ENCODE results near the gene LTBP1.
A peak's percentile ranks its signal among the peaks of the same experiment; 100 is the strongest.

The LTBP1 gene

DNA sequence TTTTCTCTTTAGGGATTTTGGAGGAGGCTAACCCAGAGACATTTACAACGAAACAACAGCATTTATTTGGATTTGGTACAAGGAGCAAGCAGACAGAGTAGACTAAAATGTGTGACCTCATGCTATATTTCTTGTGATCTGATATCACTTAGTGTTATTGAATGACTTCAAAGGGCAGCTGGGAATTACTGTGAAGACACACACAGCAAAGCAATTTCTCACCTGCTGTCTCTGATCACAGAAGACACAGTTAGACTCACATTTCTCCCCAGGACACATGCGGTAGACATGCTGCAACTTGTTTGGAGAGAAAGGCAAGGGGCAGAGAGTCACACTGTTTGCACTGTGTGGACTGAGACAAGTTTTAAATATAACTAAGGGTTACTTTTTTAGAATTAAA lies 67.5 kb downstream of the LTBP1 start:
- no peak overlapping the region for H3K4me2 ChIP-seq (ENCODE audit: low read length, poor library complexity, severe bottlenecking)
- H3K9me3 ChIP-seq (ENCODE audit: control insufficient read depth, low read length) = no peaks in the 10 kb centered on the region
- no peak overlapping the region for H3K27ac ChIP-seq (ENCODE audit: low read length, poor library complexity, severe bottlenecking)
- no peaks in the 10 kb centered on the region for H3K4me1 ChIP-seq (ENCODE audit: control insufficient read depth, insufficient read depth, low read depth, low read length)
- no peak overlapping the region for H4K91ac ChIP-seq (ENCODE audit: low read length)
- H4K8ac ChIP-seq (ENCODE audit: low read length) = no peak overlapping the region
- no peak overlapping the region for H3K14ac ChIP-seq (ENCODE audit: low read length in 2 of 2)
- WGBS = 57% methylated on average over 1 of the region's 2 CpGs
- H3K36me3 ChIP-seq (ENCODE audit: control insufficient read depth in 1 of 2, insufficient read depth in 2 of 2, low read depth in 1 of 2, low read length in 2 of 2) = no peaks in the 10 kb centered on the region
- no peak overlapping the region for H3K9ac ChIP-seq (ENCODE audit: low read length)
- no peak overlapping the region for H2BK15ac ChIP-seq (ENCODE audit: low read depth, poor library complexity, severe bottlenecking)
- H3K27me3 ChIP-seq (ENCODE audit: control insufficient read depth in 1 of 2, insufficient read depth in 1 of 2, low read length in 2 of 2) = no peaks in the 10 kb centered on the region
- peaks cover 2% of the 10 kb centered on the region for H3K79me1 ChIP-seq (replicated peaks; ENCODE audit: low read length, poor library complexity, severe bottlenecking)
- H3K18ac ChIP-seq (ENCODE audit: low read depth in 1 of 2, low read length in 2 of 2) = no peak overlapping the region
- no peak overlapping the region for H2AFZ ChIP-seq (ENCODE audit: low read depth, low read length)
- no peak overlapping the region for H2BK12ac ChIP-seq (ENCODE audit: low read length in 2 of 2)
- no peak overlapping the region for H2BK120ac ChIP-seq (ENCODE audit: low read depth, low read length)
- H3K23ac ChIP-seq (ENCODE audit: low read length in 2 of 2) = no peak overlapping the region
- H2BK5ac ChIP-seq (ENCODE audit: low read depth, low read length, poor library complexity, severe bottlenecking) = no peak overlapping the region
- no peak overlapping the region for H3K4ac ChIP-seq (ENCODE audit: low read depth in 1 of 2, low read length in 2 of 2)
- no peak overlapping the region for H2AK5ac ChIP-seq (ENCODE audit: low read length, severe bottlenecking)
- H3K4me3 ChIP-seq (ENCODE audit: insufficient read depth in 1 of 2, low read depth in 1 of 2, low read length in 2 of 2) = no peak overlapping the region
- peak; percentile 25 for DNase-seq

DNA sequence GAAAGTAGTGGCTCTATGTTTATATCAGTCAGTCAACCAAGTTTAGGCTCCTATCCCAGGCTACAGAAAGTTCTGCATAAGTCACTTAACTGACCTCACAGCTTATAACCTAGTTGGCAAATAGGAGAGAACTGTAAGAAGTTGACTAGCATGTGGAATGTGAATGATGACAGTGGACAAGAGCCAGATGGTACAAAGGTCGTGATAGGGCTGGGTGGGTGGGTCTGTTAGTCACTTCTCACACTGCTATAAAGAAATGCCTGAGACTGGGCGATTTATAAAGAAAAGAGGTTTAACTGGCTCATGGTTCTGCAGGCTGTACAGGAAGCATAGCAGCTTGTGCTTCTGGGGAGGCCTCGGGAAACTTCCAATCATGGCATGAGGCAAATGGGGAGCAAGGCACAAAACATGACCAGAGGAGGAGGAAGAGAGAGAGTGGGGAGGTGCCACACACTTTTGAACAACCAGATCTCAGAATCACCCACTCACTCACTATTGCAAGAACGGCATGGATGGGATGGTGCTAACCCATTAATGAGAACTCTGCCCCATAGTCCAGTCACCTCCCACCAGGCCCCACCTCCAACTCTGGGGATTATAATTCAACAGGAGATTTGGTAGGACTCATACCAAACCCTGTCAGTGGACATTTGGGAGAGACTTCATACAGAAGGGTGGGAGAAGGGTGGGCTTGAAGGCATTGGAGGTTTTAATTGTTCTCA lies 68.8 kb downstream of the LTBP1 start:
- Histone ChIP-seq H2BK5ac (ENCODE audit: low read depth, low read length, poor library complexity, severe bottlenecking) (no peak overlapping the region), H3K4me1 (ENCODE audit: control insufficient read depth, insufficient read depth, low read depth, low read length) (no peaks in the 10 kb centered on the region), H4K8ac (ENCODE audit: low read length) (peak overlapping the region; percentile 76), H3K4me2 (ENCODE audit: low read length, poor library complexity, severe bottlenecking) (no peak overlapping the region), H2AFZ (ENCODE audit: low read depth, low read length) (no peak overlapping the region), H2AK5ac (ENCODE audit: low read length, severe bottlenecking) (no peak overlapping the region), H3K18ac (ENCODE audit: low read depth in 1 of 2, low read length in 2 of 2) (peak overlapping the region; percentile 40 to 86), H3K79me1 (replicated peaks; ENCODE audit: low read length, poor library complexity, severe bottlenecking) (no peaks in the 10 kb centered on the region), H4K91ac (ENCODE audit: low read length) (no peak overlapping the region), H3K36me3 (ENCODE audit: control insufficient read depth in 1 of 2, insufficient read depth in 2 of 2, low read depth in 1 of 2, low read length in 2 of 2) (no peaks in the 10 kb centered on the region), H3K4ac (ENCODE audit: low read depth in 1 of 2, low read length in 2 of 2) (peak overlapping the region in 1 of 2 experiments; percentile 47), H3K14ac (ENCODE audit: low read length in 2 of 2) (no peak overlapping the region), H2BK12ac (ENCODE audit: low read length in 2 of 2) (peak overlapping the region in 1 of 2 experiments; percentile 37), H3K9ac (ENCODE audit: low read length) (no peak overlapping the region), H3K9me3 (ENCODE audit: control insufficient read depth, low read length) (no peaks in the 10 kb centered on the region), H3K4me3 (ENCODE audit: insufficient read depth in 1 of 2, low read depth in 1 of 2, low read length in 2 of 2) (no peak overlapping the region), H2BK120ac (ENCODE audit: low read depth, low read length) (peak overlapping the region; percentile 71), H3K23ac (ENCODE audit: low read length in 2 of 2) (peak overlapping the region in 1 of 2 experiments; percentile 34), H3K27me3 (ENCODE audit: control insufficient read depth in 1 of 2, insufficient read depth in 1 of 2, low read length in 2 of 2) (no peaks in the 10 kb centered on the region), H2BK15ac (ENCODE audit: low read depth, poor library complexity, severe bottlenecking) (no peak overlapping the region), H3K27ac (ENCODE audit: low read length, poor library complexity, severe bottlenecking) (no peak overlapping the region)
- 20% methylated on average over 3 of the region's 4 CpGs for WGBS
- peak; percentile 90 for DNase-seq

DNA sequence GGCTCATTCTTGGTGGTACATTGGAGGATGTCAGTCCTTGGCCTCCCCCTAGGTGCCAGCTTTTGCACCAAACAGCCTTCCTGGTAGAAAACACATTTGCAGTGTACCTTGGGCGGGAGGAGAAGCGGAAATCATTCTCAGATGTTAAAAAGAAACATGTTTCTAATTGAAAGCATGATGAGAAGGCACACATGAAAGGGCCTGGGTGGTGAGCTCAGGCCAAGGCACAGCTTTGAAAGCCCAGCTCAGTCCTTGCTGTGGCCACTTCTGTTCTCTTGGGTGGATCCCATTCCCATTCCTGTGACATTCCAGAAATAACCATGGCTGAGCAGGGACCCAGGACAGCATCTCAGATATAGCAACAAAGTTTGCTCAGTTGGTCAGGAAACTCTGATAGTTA lies 71.5 kb downstream of the LTBP1 start:
- Histone ChIP-seq H3K23ac (ENCODE audit: low read length in 2 of 2) (no peak overlapping the region), H3K4me2 (ENCODE audit: low read length, poor library complexity, severe bottlenecking) (no peak overlapping the region), H3K27ac (ENCODE audit: low read length, poor library complexity, severe bottlenecking) (no peak overlapping the region), H3K9ac (ENCODE audit: low read length) (no peak overlapping the region), H2AFZ (ENCODE audit: low read depth, low read length) (no peak overlapping the region), H3K4me1 (ENCODE audit: control insufficient read depth, insufficient read depth, low read depth, low read length) (no peaks in the 10 kb centered on the region), H3K27me3 (ENCODE audit: control insufficient read depth in 1 of 2, insufficient read depth in 1 of 2, low read length in 2 of 2) (no peaks in the 10 kb centered on the region), H3K14ac (ENCODE audit: low read length in 2 of 2) (no peak overlapping the region), H2BK12ac (ENCODE audit: low read length in 2 of 2) (peak overlapping the region in 1 of 2 experiments; percentile 71), H2AK5ac (ENCODE audit: low read length, severe bottlenecking) (no peak overlapping the region), H4K8ac (ENCODE audit: low read length) (peak overlapping the region; percentile 56), H2BK15ac (ENCODE audit: low read depth, poor library complexity, severe bottlenecking) (peak overlapping the region; percentile 45), H3K79me1 (replicated peaks; ENCODE audit: low read length, poor library complexity, severe bottlenecking) (no peaks in the 10 kb centered on the region), H2BK5ac (ENCODE audit: low read depth, low read length, poor library complexity, severe bottlenecking) (no peak overlapping the region), H4K91ac (ENCODE audit: low read length) (peak overlapping the region; percentile 86), H3K18ac (ENCODE audit: low read depth in 1 of 2, low read length in 2 of 2) (peak overlapping the region; percentile 37 to 94), H3K4me3 (ENCODE audit: insufficient read depth in 1 of 2, low read depth in 1 of 2, low read length in 2 of 2) (no peak overlapping the region), H3K9me3 (ENCODE audit: control insufficient read depth, low read length) (no peaks in the 10 kb centered on the region), H3K4ac (ENCODE audit: low read depth in 1 of 2, low read length in 2 of 2) (no peak overlapping the region), H2BK120ac (ENCODE audit: low read depth, low read length) (peak overlapping the region; percentile 27), H3K36me3 (ENCODE audit: control insufficient read depth in 1 of 2, insufficient read depth in 2 of 2, low read depth in 1 of 2, low read length in 2 of 2) (no peaks in the 10 kb centered on the region)
- 100% methylated on average over 2 of the region's 2 CpGs for WGBS
- peak; percentile 7 for DNase-seq

DNA sequence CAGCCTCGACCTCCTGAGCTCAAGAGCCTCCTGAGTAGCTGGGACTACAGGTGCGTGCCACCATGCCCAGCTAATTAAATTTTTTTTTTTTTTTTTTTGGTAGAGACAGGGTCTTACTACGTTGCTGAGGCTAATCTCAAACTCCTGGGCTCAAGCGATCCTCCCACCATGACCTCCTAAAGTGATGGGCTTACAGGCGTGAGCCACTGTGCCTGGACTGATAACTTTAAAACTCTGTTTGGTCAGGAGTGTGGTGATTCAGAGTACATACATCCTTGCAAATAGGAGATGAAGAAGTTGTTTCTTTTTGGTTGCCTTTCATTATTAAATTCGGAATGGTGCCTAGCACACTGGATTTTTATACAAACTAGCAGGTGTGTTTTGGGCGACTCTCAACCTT lies 73.0 kb downstream of the LTBP1 start:
- peaks cover 3% of the 10 kb centered on the region for H3K9me3 ChIP-seq (ENCODE audit: control insufficient read depth, low read length)
- no peak overlapping the region for H2AK5ac ChIP-seq (ENCODE audit: low read length, severe bottlenecking)
- no peak for DNase-seq
- no peak overlapping the region for H2AFZ ChIP-seq (ENCODE audit: low read depth, low read length)
- no peak overlapping the region for H3K18ac ChIP-seq (ENCODE audit: low read depth in 1 of 2, low read length in 2 of 2)
- H3K9ac ChIP-seq (ENCODE audit: low read length) = no peak overlapping the region
- WGBS = 98% methylated on average over 5 of the region's 7 CpGs
- H2BK15ac ChIP-seq (ENCODE audit: low read depth, poor library complexity, severe bottlenecking) = no peak overlapping the region
- no peak overlapping the region for H3K4me2 ChIP-seq (ENCODE audit: low read length, poor library complexity, severe bottlenecking)
- H3K23ac ChIP-seq (ENCODE audit: low read length in 2 of 2) = no peak overlapping the region
- no peak overlapping the region for H4K8ac ChIP-seq (ENCODE audit: low read length)
- H3K4me1 ChIP-seq (ENCODE audit: control insufficient read depth, insufficient read depth, low read depth, low read length) = no peaks in the 10 kb centered on the region
- no peak overlapping the region for H3K4ac ChIP-seq (ENCODE audit: low read depth in 1 of 2, low read length in 2 of 2)
- H3K36me3 ChIP-seq (ENCODE audit: control insufficient read depth in 1 of 2, insufficient read depth in 2 of 2, low read depth in 1 of 2, low read length in 2 of 2) = no peaks in the 10 kb centered on the region
- no peak overlapping the region for H3K27ac ChIP-seq (ENCODE audit: low read length, poor library complexity, severe bottlenecking)
- H2BK12ac ChIP-seq (ENCODE audit: low read length in 2 of 2) = no peak overlapping the region
- no peak overlapping the region for H4K91ac ChIP-seq (ENCODE audit: low read length)
- H3K79me1 ChIP-seq (replicated peaks; ENCODE audit: low read length, poor library complexity, severe bottlenecking) = no peaks in the 10 kb centered on the region
- no peak overlapping the region for H3K14ac ChIP-seq (ENCODE audit: low read length in 2 of 2)
- no peak overlapping the region for H3K4me3 ChIP-seq (ENCODE audit: insufficient read depth in 1 of 2, low read depth in 1 of 2, low read length in 2 of 2)
- no peak overlapping the region for H2BK5ac ChIP-seq (ENCODE audit: low read depth, low read length, poor library complexity, severe bottlenecking)
- H3K27me3 ChIP-seq (ENCODE audit: control insufficient read depth in 1 of 2, insufficient read depth in 1 of 2, low read length in 2 of 2) = no peaks in the 10 kb centered on the region
- H2BK120ac ChIP-seq (ENCODE audit: low read depth, low read length) = no peak overlapping the region
